DOHH2 (cell line): ENCODE results near the gene GPSM1.

Experiments used
- EZH2phosphoT487 ChIP-seq: fragments of 200-600 bp; sonication (generic); IDR thresholded peaks from 2 replicates; pipeline ENCODE4 v1.6.1; 2017; ENCODE audit warnings: borderline replicate concordance, mild to moderate bottlenecking, antibody characterized with exemption, low read length, moderate library complexity, mixed read lengths
- TF ChIP-seq, protein P1 (sequence below): fragments of 200-600 bp; sonication (generic); IDR thresholded peaks from one replicate; pipeline ENCODE4 v1.5.1; 2014; ENCODE audit warnings: antibody characterized with exemption, mild to moderate bottlenecking, low read depth, low read length; ENCODE audit not compliant: poor library complexity, severe bottlenecking

DNA sequence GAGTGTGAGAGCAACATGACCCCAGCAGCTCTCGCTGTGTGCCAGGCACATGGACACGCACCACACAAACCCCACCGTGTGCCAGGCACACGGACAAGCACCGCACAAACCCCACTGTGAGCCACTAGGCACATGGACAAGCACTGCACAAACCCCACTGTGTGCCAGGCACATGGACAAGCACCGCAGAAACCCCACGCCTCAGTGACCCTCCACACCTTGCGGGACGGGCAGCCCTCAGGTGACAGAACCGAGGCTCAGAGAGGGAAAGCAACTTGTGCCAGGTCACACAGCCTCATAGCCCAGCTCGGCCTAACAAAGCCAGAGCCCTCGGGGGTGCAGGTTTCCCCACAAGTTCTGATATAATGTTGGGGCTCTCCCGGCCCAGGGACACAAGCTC lies 2.0 kb upstream of the GPSM1 start:
- no peak for TF ChIP-seq EZH2phosphoT487
- TF ChIP-seq, protein P1, sequence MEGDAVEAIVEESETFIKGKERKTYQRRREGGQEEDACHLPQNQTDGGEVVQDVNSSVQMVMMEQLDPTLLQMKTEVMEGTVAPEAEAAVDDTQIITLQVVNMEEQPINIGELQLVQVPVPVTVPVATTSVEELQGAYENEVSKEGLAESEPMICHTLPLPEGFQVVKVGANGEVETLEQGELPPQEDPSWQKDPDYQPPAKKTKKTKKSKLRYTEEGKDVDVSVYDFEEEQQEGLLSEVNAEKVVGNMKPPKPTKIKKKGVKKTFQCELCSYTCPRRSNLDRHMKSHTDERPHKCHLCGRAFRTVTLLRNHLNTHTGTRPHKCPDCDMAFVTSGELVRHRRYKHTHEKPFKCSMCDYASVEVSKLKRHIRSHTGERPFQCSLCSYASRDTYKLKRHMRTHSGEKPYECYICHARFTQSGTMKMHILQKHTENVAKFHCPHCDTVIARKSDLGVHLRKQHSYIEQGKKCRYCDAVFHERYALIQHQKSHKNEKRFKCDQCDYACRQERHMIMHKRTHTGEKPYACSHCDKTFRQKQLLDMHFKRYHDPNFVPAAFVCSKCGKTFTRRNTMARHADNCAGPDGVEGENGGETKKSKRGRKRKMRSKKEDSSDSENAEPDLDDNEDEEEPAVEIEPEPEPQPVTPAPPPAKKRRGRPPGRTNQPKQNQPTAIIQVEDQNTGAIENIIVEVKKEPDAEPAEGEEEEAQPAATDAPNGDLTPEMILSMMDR, result no peak
